ENCODE measurements around the gene C4orf17. TPM values are rescaled to one million over a fixed set of nuclear protein-coding genes. Genes with fewer than 3 reads are reported as not detected.

The C4orf17 gene
- total RNA-seq, 1 donor from 2014 or later, result not detected

- no peaks in the 10 kb centered on the region for H3K27me3 Mint-ChIP-seq (ENCODE audit: insufficient read depth, low read depth)
- H3K4me1 ChIP-seq, result no peaks in the 10 kb centered on the region
- no peak overlapping the region for H3K4me2 ChIP-seq
- peaks cover 14% of the 10 kb centered on the region for H3K4me1 Mint-ChIP-seq
- H3K9me3 Mint-ChIP-seq, result no peaks in the 10 kb centered on the region
- no peak overlapping the region for H3K4me3 ChIP-seq
- no peak overlapping the region for H3K27ac ChIP-seq
- TF ChIP-seq CTCF (IDR thresholded peaks at IDR 0.05) (no peak), EZH2 (IDR thresholded peaks at IDR 0.05) (no peak), EZH2phosphoT487 (IDR thresholded peaks at IDR 0.05) (no peak)
- no peaks in the 10 kb centered on the region for H3K36me3 ChIP-seq
- no peaks in the 10 kb centered on the region for H3F3A ChIP-seq (ENCODE audit: low read depth)
- H3K9ac ChIP-seq, result no peak overlapping the region
- no peaks in the 10 kb centered on the region for H3K9me3 ChIP-seq (ENCODE audit: low read depth)
- no peak overlapping the region for H2AFZ ChIP-seq (replicated peaks)
- no peak for DNase-seq (ENCODE audit: low spot score)
- no peaks in the 10 kb centered on the region for H3K27me3 ChIP-seq
- no peak overlapping the region for H3K27ac Mint-ChIP-seq
- no peaks in the 10 kb centered on the region for H3K79me2 ChIP-seq (ENCODE audit: low read depth)
- no peak overlapping the region for H3K4me3 Mint-ChIP-seq
- H4K20me1 ChIP-seq (ENCODE audit: low read depth), result no peaks in the 10 kb centered on the region
- no peaks in the 10 kb centered on the region for H3K36me3 Mint-ChIP-seq
Observed at GRCh38 chr4:99471349-99471748, 39.5 kb upstream of the C4orf17 start.

GRCh38 chr4:99471896-99472295 is 38.9 kb upstream of the C4orf17 start:
- H3F3A ChIP-seq (ENCODE audit: low read depth), result no peaks in the 10 kb centered on the region
- H3K36me3 ChIP-seq, result no peaks in the 10 kb centered on the region
- no peak overlapping the region for H2AFZ ChIP-seq (replicated peaks)
- no peak overlapping the region for H3K4me3 ChIP-seq
- no peak for TF ChIP-seq EZH2phosphoT487 (IDR thresholded peaks at IDR 0.05)
- TF ChIP-seq EZH2 (IDR thresholded peaks at IDR 0.05), result no peak
- no peak for TF ChIP-seq CTCF (IDR thresholded peaks at IDR 0.05)
- H3K27ac Mint-ChIP-seq, result no peak overlapping the region
- no peak for DNase-seq (ENCODE audit: low spot score)
- H3K9ac ChIP-seq, result no peak overlapping the region
- H3K27me3 Mint-ChIP-seq (ENCODE audit: insufficient read depth, low read depth), result no peaks in the 10 kb centered on the region
- no peaks in the 10 kb centered on the region for H3K9me3 Mint-ChIP-seq
- no peaks in the 10 kb centered on the region for H3K36me3 Mint-ChIP-seq
- no peak overlapping the region for H3K4me3 Mint-ChIP-seq
- H3K79me2 ChIP-seq (ENCODE audit: low read depth), result no peaks in the 10 kb centered on the region
- no peaks in the 10 kb centered on the region for H3K27me3 ChIP-seq
- H4K20me1 ChIP-seq (ENCODE audit: low read depth), result no peaks in the 10 kb centered on the region
- H3K4me1 ChIP-seq, result no peaks in the 10 kb centered on the region
- H3K27ac ChIP-seq, result no peak overlapping the region
- H3K9me3 ChIP-seq (ENCODE audit: low read depth), result no peaks in the 10 kb centered on the region
- no peak overlapping the region for H3K4me2 ChIP-seq
- H3K4me1 Mint-ChIP-seq, result peaks cover 14% of the 10 kb centered on the region

- TF ChIP-seq CTCF (IDR thresholded peaks at IDR 0.05) (no peak), EZH2phosphoT487 (IDR thresholded peaks at IDR 0.05) (no peak)
- peaks cover 3% of the 10 kb centered on the region for H3K4me1 Mint-ChIP-seq
Observed at GRCh38 chr4:99473131-99473530, 37.7 kb upstream of the C4orf17 start.

More at GRCh38 chr4:99473131-99473530, 37.7 kb upstream of the C4orf17 start:
- Histone ChIP-seq H2AFZ (replicated peaks) (no peak overlapping the region), H3F3A (ENCODE audit: low read depth) (no peaks in the 10 kb centered on the region), H3K4me1 (no peaks in the 10 kb centered on the region), H3K9me3 (ENCODE audit: low read depth) (no peaks in the 10 kb centered on the region), H3K36me3 (no peaks in the 10 kb centered on the region), H3K4me2 (no peak overlapping the region), H3K79me2 (ENCODE audit: low read depth) (no peaks in the 10 kb centered on the region), H3K27ac (no peak overlapping the region), H3K9ac (no peak overlapping the region), H3K4me3 (no peak overlapping the region), H3K27me3 (no peaks in the 10 kb centered on the region), H4K20me1 (ENCODE audit: low read depth) (no peaks in the 10 kb centered on the region)
- H3K27ac Mint-ChIP-seq, result no peak overlapping the region
- H3K4me3 Mint-ChIP-seq, result no peak overlapping the region
- no peaks in the 10 kb centered on the region for H3K36me3 Mint-ChIP-seq
- no peak for DNase-seq (ENCODE audit: low spot score)
- no peaks in the 10 kb centered on the region for H3K9me3 Mint-ChIP-seq
- no peaks in the 10 kb centered on the region for H3K27me3 Mint-ChIP-seq (ENCODE audit: insufficient read depth, low read depth)

All from neural progenitor cell (in vitro differentiated cells).